Left ventricle myocardium inferior (tissue), 1 donor: ENCODE measurements around the gene MIA3. TPM values are rescaled to one million over a fixed set of nuclear protein-coding genes. Genes with fewer than 3 reads are reported as not detected.

Experiments used
- DNase-seq: peaks from one replicate; pipeline ENCODE4 v3.0.0-alpha.2; 2020
- H3K27ac ChIP-seq: fragments of 200-600 bp; replicated peaks from 2 replicates; pipeline ENCODE4 v1.8.0; 2021
- H3K27me3 ChIP-seq: fragments of 200-600 bp; 2 replicates; pipeline ENCODE4 v1.8.0; 2021; ENCODE audit warnings: low read depth
- H3K36me3 ChIP-seq: fragments of 200-600 bp; 2 replicates; pipeline ENCODE4 v1.8.0; 2021
- H3K4me1 ChIP-seq: fragments of 200-600 bp; 2 replicates; pipeline ENCODE4 v1.8.0; 2021
- H3K4me3 ChIP-seq: fragments of 200-600 bp; 2 replicates; pipeline ENCODE4 v1.8.0; 2021; ENCODE audit warnings: mild to moderate bottlenecking, moderate library complexity
- H3K9me3 ChIP-seq: fragments of 200-600 bp; replicated peaks from 2 replicates; pipeline ENCODE4 v1.8.0; 2021
- CTCF ChIP-seq: fragments of 200-600 bp; IDR thresholded peaks from 2 replicates; pipeline ENCODE4 v1.8.0; 2021; ENCODE audit warnings: antibody characterized with exemption, mild to moderate bottlenecking, borderline replicate concordance
- intact Hi-C: fragments of 100-400 bp; cut with micrococcal nuclease; formaldehyde crosslinking; loops from one replicate; pipeline ENCODE4 v1.11.0; 2022
- total RNA-seq: library from RNA; stranded (reverse); fragmentation: NEBNext Ultra II Directional; extraction: Animal tissue kit (Norgen Biotek cat#: 25700); gene quantifications from one replicate; pipeline ENCODE4 v1.2.1, GENCODE V29; 2021
- donor health status: DM: no; HTN: yes; CAD: no; lungs with severe emphysema.

MIA3 gene
- total RNA-seq, 1 donor from 2014 or later, result 53.5 TPM

- Histone ChIP-seq H3K36me3 (peaks cover 22% of the 10 kb centered on the region), H3K27me3 (no peaks in the 10 kb centered on the region), H3K4me1 (peaks cover 25% of the 10 kb centered on the region), H3K4me3 (peak overlapping the region; percentile 81), H3K27ac (peak overlapping the region; percentile 96), H3K9me3 (no peaks in the 10 kb centered on the region)
- no peak for TF ChIP-seq CTCF
- no peak for DNase-seq
- intact Hi-C loops, result no loop called here
Measured at GRCh38 chr1:222643606-222643937, 25.7 kb downstream of the MIA3 start.

DNA sequence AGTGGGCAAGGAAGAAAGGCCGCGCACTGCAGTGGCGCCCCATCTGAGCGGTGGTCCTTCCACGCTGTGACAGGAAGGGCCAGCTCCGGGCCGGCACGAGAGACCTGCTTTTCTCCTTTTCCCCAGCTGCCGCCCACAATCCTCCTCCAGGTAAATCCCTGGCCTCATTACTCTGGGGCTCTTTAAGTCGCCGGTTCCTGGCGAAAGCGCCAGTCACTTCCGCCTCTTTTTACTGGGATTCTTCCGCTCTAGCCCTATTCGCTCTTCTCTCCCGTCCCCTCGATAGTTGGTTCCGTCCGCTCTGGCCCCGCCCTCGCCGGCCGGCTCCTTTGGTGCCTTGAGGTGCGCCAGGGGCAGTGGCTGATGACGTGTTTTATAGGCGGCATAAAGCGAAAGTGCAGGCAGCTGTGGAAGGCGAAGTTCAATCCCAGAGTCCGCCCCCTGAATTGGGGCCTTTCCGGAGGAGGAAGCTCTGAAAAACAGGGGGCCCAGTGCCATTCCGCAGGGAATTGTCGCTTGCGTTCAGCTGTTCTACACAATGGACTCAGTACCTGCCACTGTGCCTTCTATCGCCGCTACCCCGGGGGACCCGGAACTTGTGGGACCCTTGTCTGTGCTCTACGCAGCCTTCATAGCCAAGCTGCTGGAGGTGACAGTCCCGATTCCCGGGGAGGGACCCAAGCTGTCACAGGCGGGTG lies 26.2 kb downstream of the MIA3 start:
- peak overlapping the region; percentile 96 for H3K27ac ChIP-seq
- peaks cover 25% of the 10 kb centered on the region for H3K4me1 ChIP-seq
- no peaks in the 10 kb centered on the region for H3K9me3 ChIP-seq
- H3K27me3 ChIP-seq, result no peaks in the 10 kb centered on the region
- peak; percentile 98 for DNase-seq
- TF ChIP-seq CTCF, result no peak
- H3K4me3 ChIP-seq, result peak overlapping the region; percentile 81
- H3K36me3 ChIP-seq, result peaks cover 27% of the 10 kb centered on the region
- intact Hi-C loops, result no loop called here

- intact Hi-C loops, result no loop called here
- Histone ChIP-seq H3K27me3 (no peaks in the 10 kb centered on the region), H3K4me1 (peaks cover 25% of the 10 kb centered on the region), H3K4me3 (peak overlapping the region; percentile 81), H3K36me3 (peaks cover 32% of the 10 kb centered on the region), H3K27ac (peak overlapping the region; percentile 96), H3K9me3 (no peaks in the 10 kb centered on the region)
- DNase-seq, result no peak
- no peak for TF ChIP-seq CTCF
Measured at GRCh38 chr1:222644636-222644980, 26.7 kb downstream of the MIA3 start.

GRCh38 chr1:222652676-222653075 lies 34.8 kb downstream of the MIA3 start:
- intact Hi-C loops, result loop anchor here (10.0 kb wide), 1 partner anchor 72 kb away; no protein-coding TSS in a partner anchor
- Histone ChIP-seq H3K9me3 (no peaks in the 10 kb centered on the region), H3K4me3 (no peak overlapping the region), H3K36me3 (peaks cover 94% of the 10 kb centered on the region), H3K27ac (no peak overlapping the region), H3K27me3 (no peaks in the 10 kb centered on the region), H3K4me1 (peaks cover 14% of the 10 kb centered on the region)
- DNase-seq, result no peak
- TF ChIP-seq CTCF, result no peak

- intact Hi-C loops, result loop anchor here (10.0 kb wide), 1 partner anchor 71 kb away; no protein-coding TSS in a partner anchor
- Histone ChIP-seq H3K27ac (no peak overlapping the region), H3K36me3 (peaks cover 98% of the 10 kb centered on the region), H3K4me3 (no peak overlapping the region), H3K9me3 (no peaks in the 10 kb centered on the region), H3K27me3 (no peaks in the 10 kb centered on the region), H3K4me1 (peaks cover 20% of the 10 kb centered on the region)
- no peak for DNase-seq
- no peak for TF ChIP-seq CTCF
Measured at GRCh38 chr1:222653178-222653827, 35.4 kb downstream of the MIA3 start.
